Fibroblast of mammary gland (primary cell): Measurements from ENCODE around the gene CSNK2A3.

Experiments used
- DNase-seq: peaks from one replicate; pipeline ENCODE4 v3.0.0-alpha.2; 2010; ENCODE audit warnings: low read depth
- H3K4me3 ChIP-seq: 2 replicates; pipeline ENCODE4 v1.5.1; 2011; ENCODE audit warnings: low read depth, mild to moderate bottlenecking, low read length, moderate library complexity; ENCODE audit not compliant: control insufficient read depth
- CTCF ChIP-seq: conservative IDR thresholded peaks from 2 replicates; pipeline ENCODE4 v1.5.1; 2011; ENCODE audit warnings: low read depth, low read length, inconsistent platforms; ENCODE audit not compliant: control insufficient read depth, insufficient read depth

Gene CSNK2A3

GRCh38 chr11:11395126-11395525 lies 42.1 kb upstream of the CSNK2A3 start:
- no peak for TF ChIP-seq CTCF
- no peak overlapping the region for H3K4me3 ChIP-seq
- DNase-seq: no peak

GRCh38 chr11:11394241-11394640 lies 41.2 kb upstream of the CSNK2A3 start:
- no peak for DNase-seq
- TF ChIP-seq CTCF: no peak
- no peak overlapping the region for H3K4me3 ChIP-seq

GRCh38 chr11:11391796-11392463 lies 38.9 kb upstream of the CSNK2A3 start:
- no peak for TF ChIP-seq CTCF
- DNase-seq: peak; percentile 94
- no peak overlapping the region for H3K4me3 ChIP-seq

GRCh38 chr11:11391169-11391568 lies 38.1 kb upstream of the CSNK2A3 start:
- no peak for TF ChIP-seq CTCF
- no peak overlapping the region for H3K4me3 ChIP-seq
- no peak for DNase-seq

GRCh38 chr11:11390068-11390771 lies 37.2 kb upstream of the CSNK2A3 start:
- no peak overlapping the region for H3K4me3 ChIP-seq
- no peak for TF ChIP-seq CTCF
- no peak for DNase-seq

GRCh38 chr11:11389238-11389637 lies 36.2 kb upstream of the CSNK2A3 start:
- DNase-seq: peak; percentile 35
- H3K4me3 ChIP-seq: no peak overlapping the region
- TF ChIP-seq CTCF: no peak
